Effector memory CD4-positive, alpha-beta T cell (primary cell): ENCODE measurements around the gene GARIN1A.
"Not testable (repeated sequence)": the region's sequence is repeated elsewhere in the genome, so short reads cannot be mapped to it uniquely, and the experiment has no call there.

Source experiments
- DNase-seq, 3 donors: peaks; one replicate each; pipeline ENCODE4 v3.0.0-alpha.2; 2020
- H3K27ac ChIP-seq: 2 replicates; pipeline ENCODE4 v1.7.0; 2013; ENCODE audit warnings: mild to moderate bottlenecking, low read length, moderate library complexity; ENCODE audit not compliant: insufficient read depth, poor library complexity, severe bottlenecking
- H3K27me3 ChIP-seq: replicated peaks from 2 replicates; pipeline ENCODE4 v1.7.0; 2013; ENCODE audit warnings: mild to moderate bottlenecking, low read length; ENCODE audit not compliant: insufficient read depth, control insufficient read depth, poor library complexity, severe bottlenecking
- H3K36me3 ChIP-seq: 2 replicates; pipeline ENCODE4 v1.7.0; 2013; ENCODE audit warnings: mild to moderate bottlenecking, low read length, moderate library complexity; ENCODE audit not compliant: control insufficient read depth, insufficient read depth
- H3K4me1 ChIP-seq: 2 replicates; pipeline ENCODE4 v1.7.0; 2013; ENCODE audit warnings: low read length, mild to moderate bottlenecking; ENCODE audit not compliant: control insufficient read depth, insufficient read depth, poor library complexity, severe bottlenecking
- H3K4me3 ChIP-seq: 2 replicates; pipeline ENCODE4 v1.7.0; 2013; ENCODE audit warnings: low read length, low read depth, mild to moderate bottlenecking; ENCODE audit not compliant: insufficient read depth, poor library complexity, severe bottlenecking
- H3K9me3 ChIP-seq: 2 replicates; pipeline ENCODE4 v1.7.0; 2013; ENCODE audit warnings: mild to moderate bottlenecking, low read length, moderate library complexity; ENCODE audit not compliant: control insufficient read depth

Gene GARIN1A

DNA sequence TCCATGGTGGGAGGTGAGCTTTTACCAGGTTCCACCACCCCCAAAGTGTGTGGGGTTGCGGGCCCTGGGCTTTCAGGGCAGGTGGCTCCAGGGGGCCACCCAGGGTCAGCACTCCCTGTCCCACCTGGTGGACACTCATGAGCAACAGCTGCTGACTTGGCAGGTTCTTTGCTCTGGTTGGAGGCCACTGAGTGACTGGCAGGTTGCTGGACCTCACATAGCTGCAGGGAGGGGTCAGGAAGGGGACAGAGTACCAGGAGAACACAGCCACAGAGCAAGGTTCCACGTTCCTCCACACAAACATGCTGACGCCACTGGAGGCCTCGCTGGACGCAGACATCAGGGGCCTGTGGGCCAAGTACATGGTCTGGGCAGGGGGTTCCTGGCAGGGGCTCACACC, 13.7 kb upstream of the GARIN1A start:
- not testable (repeated sequence) for H3K27me3 ChIP-seq, H3K4me1 ChIP-seq, H3K27ac ChIP-seq, H3K36me3 ChIP-seq, H3K4me3 ChIP-seq, H3K9me3 ChIP-seq, DNase-seq

DNA sequence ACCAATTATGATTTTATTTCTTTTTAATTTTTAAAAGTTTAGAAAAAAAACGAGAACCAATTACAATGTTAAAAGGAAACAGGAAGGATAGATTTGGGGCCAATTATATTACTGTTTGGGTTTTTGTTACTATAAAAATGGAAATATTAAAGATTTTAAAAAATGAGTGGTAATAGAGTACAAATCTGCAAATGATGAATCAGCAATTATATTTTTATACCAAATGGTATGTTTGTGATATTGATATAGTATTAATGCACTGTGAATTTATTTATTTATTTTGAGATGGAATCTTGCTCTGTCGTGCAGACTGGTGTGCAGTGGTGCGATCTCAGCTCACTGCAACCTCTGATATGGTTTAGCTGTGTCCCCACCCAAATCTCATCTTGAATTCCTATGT, 11.5 kb upstream of the GARIN1A start:
- H3K9me3 ChIP-seq: peaks cover 4% of the 10 kb centered on the region
- H3K27me3 ChIP-seq: no peaks in the 10 kb centered on the region
- H3K4me1 ChIP-seq: no peaks in the 10 kb centered on the region
- H3K27ac ChIP-seq: no peak overlapping the region
- H3K4me3 ChIP-seq: no peak overlapping the region
- H3K36me3 ChIP-seq: no peaks in the 10 kb centered on the region
- DNase-seq: no peak

DNA sequence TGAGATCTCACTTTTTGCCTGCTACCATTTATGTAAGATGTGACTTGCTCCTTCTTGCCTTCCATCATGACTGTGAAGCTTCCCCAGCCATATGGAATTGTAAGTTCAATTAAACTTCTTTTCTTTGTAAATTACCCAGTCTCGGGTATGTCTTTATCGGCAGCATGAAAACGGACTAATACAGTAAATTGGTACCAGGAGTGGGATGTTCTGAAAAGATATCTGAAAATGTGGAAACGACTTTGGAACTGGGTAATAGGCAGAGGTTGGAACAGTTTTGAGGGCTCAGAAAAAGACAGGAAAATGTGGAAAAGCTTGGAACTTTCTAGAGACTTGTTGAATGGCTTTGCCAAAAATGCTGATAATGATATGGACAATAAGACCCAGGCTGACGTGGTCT, 10.6 kb upstream of the GARIN1A start:
- H3K9me3 ChIP-seq: peaks cover 4% of the 10 kb centered on the region
- H3K4me1 ChIP-seq: no peaks in the 10 kb centered on the region
- no peaks in the 10 kb centered on the region for H3K36me3 ChIP-seq
- H3K4me3 ChIP-seq: no peak overlapping the region
- DNase-seq: no peak
- H3K27me3 ChIP-seq: no peaks in the 10 kb centered on the region
- H3K27ac ChIP-seq: no peak overlapping the region

DNA sequence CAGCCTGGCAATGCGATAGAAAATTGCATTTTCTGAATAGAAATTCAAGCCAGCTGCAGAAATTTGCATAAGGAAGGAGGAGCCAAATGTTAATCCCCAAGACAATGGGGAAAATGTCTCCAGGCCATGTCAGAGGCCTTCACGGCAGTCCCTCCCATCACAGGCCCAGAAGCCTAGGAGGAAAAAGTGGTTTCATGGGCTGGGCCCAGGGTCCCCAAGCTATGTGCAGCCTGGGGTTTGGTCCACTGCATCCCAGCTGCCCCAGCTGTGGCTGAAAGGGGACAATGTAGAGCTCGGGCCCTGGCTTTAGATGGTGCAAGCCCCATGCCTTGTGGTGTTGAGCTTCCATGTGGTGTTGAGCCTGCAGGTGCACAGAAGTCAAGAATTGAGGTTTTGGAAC, 10.0 kb upstream of the GARIN1A start:
- no peaks in the 10 kb centered on the region for H3K4me1 ChIP-seq
- H3K27ac ChIP-seq: no peak overlapping the region
- no peak overlapping the region for H3K4me3 ChIP-seq
- H3K36me3 ChIP-seq: no peaks in the 10 kb centered on the region
- DNase-seq: no peak
- peaks cover 4% of the 10 kb centered on the region for H3K9me3 ChIP-seq
- H3K27me3 ChIP-seq: no peaks in the 10 kb centered on the region

DNA sequence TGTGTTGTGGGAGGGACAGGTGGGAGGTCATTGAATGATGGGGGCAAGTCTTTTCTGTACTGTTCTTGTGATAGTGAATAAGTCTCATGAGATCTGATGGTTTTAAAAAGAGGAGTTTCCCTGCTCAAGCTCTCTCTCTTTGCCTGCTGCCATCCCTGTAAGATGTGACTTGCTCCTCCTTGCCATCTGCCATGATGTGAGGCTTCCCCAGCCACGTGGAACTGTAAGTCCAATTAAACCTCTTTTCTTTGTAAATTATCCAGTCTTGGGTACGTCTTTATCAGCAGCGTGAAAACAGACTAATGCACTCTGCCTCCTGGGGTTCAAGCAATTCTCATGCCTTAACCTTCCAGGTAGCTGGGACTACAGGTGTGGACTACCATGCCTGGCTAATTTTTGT, 8.9 kb upstream of the GARIN1A start:
- H3K36me3 ChIP-seq, H3K4me1 ChIP-seq, DNase-seq, H3K27ac ChIP-seq, H3K9me3 ChIP-seq, H3K4me3 ChIP-seq, H3K27me3 ChIP-seq: not testable (repeated sequence)

DNA sequence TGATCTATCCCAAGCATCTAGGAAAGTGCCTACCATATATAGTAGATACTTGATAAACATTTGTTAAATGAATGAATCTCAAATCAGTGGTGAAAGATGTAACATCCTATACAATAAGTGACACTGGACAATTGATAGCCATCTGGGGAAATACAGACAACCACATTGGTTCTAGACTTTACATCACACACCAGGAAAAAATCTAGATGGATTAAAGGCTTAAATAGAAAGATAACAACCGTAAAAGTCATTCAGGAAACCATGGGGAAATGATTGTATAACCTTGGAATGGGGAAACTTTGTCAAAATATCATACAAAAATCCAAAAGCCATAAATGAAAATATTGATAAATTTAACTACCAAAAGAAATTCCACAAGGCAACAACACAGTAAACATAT, 7.0 kb upstream of the GARIN1A start:
- Histone ChIP-seq H3K27ac (no peak overlapping the region), H3K36me3 (no peaks in the 10 kb centered on the region), H3K4me3 (no peak overlapping the region), H3K9me3 (peaks cover 4% of the 10 kb centered on the region), H3K4me1 (no peaks in the 10 kb centered on the region), H3K27me3 (no peaks in the 10 kb centered on the region)
- no peak for DNase-seq

DNA sequence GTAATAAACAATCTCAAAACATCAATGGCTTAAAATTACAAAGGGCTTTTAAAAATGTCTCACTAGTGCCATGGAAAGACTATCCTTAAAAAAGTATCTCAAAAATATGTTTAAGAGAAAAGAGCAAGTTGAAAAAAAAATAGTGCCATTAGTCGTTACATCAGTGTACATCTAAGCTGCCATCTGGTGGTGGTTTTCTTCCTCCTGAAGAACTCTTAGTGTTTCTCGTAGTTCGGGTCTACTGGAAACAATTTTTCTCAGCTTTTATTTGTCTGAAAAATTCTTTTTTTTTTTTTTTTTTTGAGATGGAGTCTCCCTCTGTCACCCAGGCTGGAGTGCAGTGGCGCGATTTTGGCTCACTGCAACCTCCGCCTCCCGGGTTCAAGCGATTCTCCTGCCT, 5.9 kb upstream of the GARIN1A start:
- Histone ChIP-seq H3K27ac (no peak overlapping the region), H3K4me1 (no peaks in the 10 kb centered on the region), H3K36me3 (no peaks in the 10 kb centered on the region), H3K4me3 (no peak overlapping the region), H3K27me3 (no peaks in the 10 kb centered on the region), H3K9me3 (peaks cover 4% of the 10 kb centered on the region)
- no peak for DNase-seq

DNA sequence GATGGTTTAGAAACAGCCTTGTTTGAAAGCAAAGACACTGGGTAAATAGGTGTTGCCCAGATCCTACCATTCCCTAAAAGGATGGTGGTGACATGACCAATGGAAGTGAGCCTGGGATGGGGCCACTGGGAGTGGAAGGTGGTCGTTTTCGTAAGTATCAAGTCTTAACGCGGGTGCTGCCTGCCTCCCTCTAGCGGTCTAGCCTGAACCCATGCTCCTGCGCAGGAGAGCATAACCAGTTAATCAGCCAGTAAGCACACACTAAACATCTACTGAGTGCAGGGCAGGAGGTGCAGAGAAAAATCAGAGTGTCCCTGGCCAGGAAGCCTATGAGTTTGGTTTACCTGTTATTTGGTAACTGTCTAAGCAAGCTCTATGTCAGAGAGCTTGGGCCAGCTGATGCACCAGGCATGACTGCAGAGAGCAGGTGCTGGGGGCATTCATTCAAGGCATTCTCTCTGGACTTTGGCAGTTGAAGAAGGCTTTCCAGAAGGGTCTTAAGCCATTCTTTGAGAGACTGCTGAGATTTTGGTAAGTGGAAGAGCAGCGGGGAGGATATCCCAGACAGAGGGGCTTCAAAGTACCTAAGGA, 930 bp downstream of the GARIN1A start:
- Histone ChIP-seq H3K4me3 (no peak overlapping the region), H3K27me3 (peaks cover 6% of the 10 kb centered on the region), H3K9me3 (no peaks in the 10 kb centered on the region), H3K27ac (no peak overlapping the region), H3K36me3 (no peaks in the 10 kb centered on the region), H3K4me1 (no peaks in the 10 kb centered on the region)
- DNase-seq: no peak

DNA sequence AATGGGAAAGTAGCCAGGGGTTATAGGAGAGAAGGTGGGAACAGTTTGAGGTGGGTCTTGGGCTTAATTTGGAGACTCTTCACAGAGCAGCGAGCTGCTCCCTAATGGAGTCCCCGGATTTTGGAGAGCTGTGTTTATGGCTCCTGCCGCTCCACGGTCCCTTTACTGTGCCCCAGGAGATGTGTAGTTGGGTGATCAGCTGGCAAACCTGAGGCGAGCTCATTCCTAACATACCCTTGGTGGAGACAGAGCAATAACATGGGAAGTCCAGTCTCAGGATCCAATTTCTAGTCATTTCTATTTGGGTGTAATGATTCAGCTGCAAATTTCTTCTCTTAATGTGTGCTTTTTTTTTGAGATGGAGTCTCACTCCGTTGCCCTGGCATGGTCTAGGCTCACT, 1.5 kb downstream of the GARIN1A start:
- H3K4me3 ChIP-seq: no peak overlapping the region
- H3K9me3 ChIP-seq: no peaks in the 10 kb centered on the region
- H3K4me1 ChIP-seq: no peaks in the 10 kb centered on the region
- peaks cover 6% of the 10 kb centered on the region for H3K27me3 ChIP-seq
- H3K36me3 ChIP-seq: no peaks in the 10 kb centered on the region
- DNase-seq: no peak
- no peak overlapping the region for H3K27ac ChIP-seq

DNA sequence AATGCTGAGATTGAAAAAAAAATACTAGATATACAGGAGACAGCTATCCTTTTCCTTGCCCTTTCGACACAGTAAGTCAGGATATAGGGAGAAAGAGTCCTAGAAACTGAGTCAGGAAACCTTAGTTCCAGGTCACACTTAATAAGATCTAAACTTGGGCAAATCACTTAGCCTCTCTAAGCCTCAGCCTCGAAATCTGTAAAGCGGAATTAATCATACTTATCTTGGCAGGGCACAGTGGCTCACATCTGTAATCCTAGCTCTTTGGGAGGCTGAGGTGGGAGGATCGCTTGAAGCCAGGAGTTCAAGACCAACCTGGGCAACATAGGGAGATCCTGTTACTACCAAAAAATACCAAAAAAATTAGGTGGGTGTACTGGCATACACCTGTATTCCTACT, 4.6 kb downstream of the GARIN1A start:
- H3K36me3 ChIP-seq: no peaks in the 10 kb centered on the region
- H3K9me3 ChIP-seq: no peaks in the 10 kb centered on the region
- no peak overlapping the region for H3K27ac ChIP-seq
- H3K4me1 ChIP-seq: no peaks in the 10 kb centered on the region
- H3K4me3 ChIP-seq: no peak overlapping the region
- peaks cover 6% of the 10 kb centered on the region for H3K27me3 ChIP-seq
- DNase-seq: no peak

DNA sequence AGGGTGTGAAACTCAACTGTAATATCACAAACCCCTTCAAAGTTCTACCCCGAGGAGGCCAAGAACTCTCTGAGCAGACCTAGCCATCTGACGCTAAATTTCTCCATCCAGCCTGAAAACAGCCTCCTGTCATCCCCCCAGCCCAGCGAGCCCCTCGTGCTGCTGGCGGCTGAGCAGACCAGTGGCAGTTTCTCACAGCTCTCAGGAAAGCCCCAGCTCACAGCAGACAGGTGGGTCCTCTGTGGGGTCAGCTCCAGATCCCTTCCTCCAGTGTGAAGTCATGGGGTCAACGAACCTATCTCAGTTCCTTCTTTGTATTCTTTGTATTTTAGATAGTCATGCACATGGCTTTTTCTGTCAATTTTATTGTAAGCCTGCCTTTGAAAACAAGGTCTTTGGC, 7.8 kb downstream of the GARIN1A start:
- H3K4me3 ChIP-seq: no peak overlapping the region
- H3K4me1 ChIP-seq: no peaks in the 10 kb centered on the region
- no peaks in the 10 kb centered on the region for H3K36me3 ChIP-seq
- H3K27ac ChIP-seq: no peak overlapping the region
- no peak for DNase-seq
- peaks cover 6% of the 10 kb centered on the region for H3K27me3 ChIP-seq
- H3K9me3 ChIP-seq: no peaks in the 10 kb centered on the region
